ENCODE data around the gene APBB2. TPM values are rescaled to one million over a fixed set of nuclear protein-coding genes. Genes with fewer than 3 reads are reported as not detected.
"Not testable (repeated sequence)": the region's sequence is repeated elsewhere in the genome, so short reads cannot be mapped to it uniquely, and the experiment has no call there.

Gene APBB2
- total and polyA plus RNA-seq, 9 donors, result 27.3 to 50.6 (median 36.8) TPM

DNA sequence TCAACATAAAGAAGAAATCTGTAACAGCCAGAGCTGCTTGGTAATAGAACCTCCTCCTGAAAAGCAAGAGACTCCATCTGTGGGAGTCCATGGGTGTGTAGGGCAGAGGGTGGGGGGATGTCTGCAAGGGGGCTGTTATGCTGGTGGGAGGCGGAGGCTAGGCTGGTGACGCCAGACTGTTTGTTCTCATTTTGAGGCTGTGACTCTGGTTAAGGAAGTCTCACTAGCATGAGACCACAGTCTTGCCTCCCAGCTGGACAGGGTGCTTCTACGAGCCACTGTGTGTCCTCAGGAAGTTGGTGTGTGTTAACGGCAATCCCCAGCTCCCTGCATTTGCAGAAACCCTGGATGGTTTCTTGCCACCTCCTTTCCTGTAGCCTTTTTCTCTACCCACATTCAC lies 384.8 kb downstream of the APBB2 start:
- H3K4me1 ChIP-seq (ENCODE audit: control insufficient read depth, insufficient read depth, low read length), result no peaks in the 10 kb centered on the region
- H3K27ac ChIP-seq (ENCODE audit: low read length), result no peak overlapping the region
- peak; percentile 27 for DNase-seq
- no peaks in the 10 kb centered on the region for H3K27me3 ChIP-seq (ENCODE audit: control insufficient read depth, insufficient read depth, low read length)
- no CpG with 5 or more reads among the region's 4 CpGs for WGBS (ENCODE audit: insufficient coverage)
- H3K36me3 ChIP-seq (ENCODE audit: control insufficient read depth, insufficient read depth, low read length), result peaks cover 55% of the 10 kb centered on the region
- no peak overlapping the region for H3K4me3 ChIP-seq (ENCODE audit: low read length)
- no peaks in the 10 kb centered on the region for H3K9me3 ChIP-seq (replicated peaks; ENCODE audit: control insufficient read depth, low read depth, low read length)

DNA sequence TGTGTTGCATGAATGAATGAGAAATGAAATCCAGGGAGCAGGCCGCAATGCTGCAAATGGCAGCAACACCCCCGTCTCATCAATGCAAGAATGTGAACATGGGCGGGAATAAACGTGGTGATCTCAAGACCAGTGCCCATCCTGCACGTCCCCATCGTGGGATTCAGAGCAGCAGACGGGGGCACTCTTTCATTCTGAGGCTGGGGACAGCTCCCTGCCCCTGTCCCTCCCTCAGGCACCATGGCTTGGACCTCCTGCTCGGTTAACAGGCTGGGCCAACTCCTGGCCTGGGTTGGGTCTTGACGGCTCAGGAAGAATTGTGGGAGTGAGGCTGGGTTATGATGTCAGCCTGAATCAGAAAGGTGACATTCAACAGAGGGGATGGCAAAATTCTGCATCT lies 385.7 kb downstream of the APBB2 start:
- WGBS (ENCODE audit: insufficient coverage), result 95% methylated on average over 7 of the region's 9 CpGs
- Histone ChIP-seq H3K4me1 (ENCODE audit: control insufficient read depth, insufficient read depth, low read length) (no peaks in the 10 kb centered on the region), H3K27ac (ENCODE audit: low read length) (no peak overlapping the region), H3K36me3 (ENCODE audit: control insufficient read depth, insufficient read depth, low read length) (peaks cover 49% of the 10 kb centered on the region), H3K27me3 (ENCODE audit: control insufficient read depth, insufficient read depth, low read length) (no peaks in the 10 kb centered on the region), H3K4me3 (ENCODE audit: low read length) (no peak overlapping the region), H3K9me3 (replicated peaks; ENCODE audit: control insufficient read depth, low read depth, low read length) (no peaks in the 10 kb centered on the region)
- DNase-seq, result no peak

GRCh38 chr4:40827758-40828157 lies 386.6 kb downstream of the APBB2 start:
- no peak for DNase-seq
- Histone ChIP-seq H3K36me3 (ENCODE audit: control insufficient read depth, insufficient read depth, low read length) (peaks cover 54% of the 10 kb centered on the region), H3K9me3 (replicated peaks; ENCODE audit: control insufficient read depth, low read depth, low read length) (no peaks in the 10 kb centered on the region), H3K4me1 (ENCODE audit: control insufficient read depth, insufficient read depth, low read length) (no peaks in the 10 kb centered on the region), H3K4me3 (ENCODE audit: low read length) (no peak overlapping the region), H3K27me3 (ENCODE audit: control insufficient read depth, insufficient read depth, low read length) (no peaks in the 10 kb centered on the region), H3K27ac (ENCODE audit: low read length) (no peak overlapping the region)
- 97% methylated on average over 3 of the region's 6 CpGs for WGBS (ENCODE audit: insufficient coverage)

GRCh38 chr4:40826821-40827220 lies 387.5 kb downstream of the APBB2 start:
- Histone ChIP-seq H3K4me3 (ENCODE audit: low read length) (no peak overlapping the region), H3K4me1 (ENCODE audit: control insufficient read depth, insufficient read depth, low read length) (no peaks in the 10 kb centered on the region), H3K9me3 (replicated peaks; ENCODE audit: control insufficient read depth, low read depth, low read length) (no peaks in the 10 kb centered on the region), H3K27ac (ENCODE audit: low read length) (no peak overlapping the region), H3K27me3 (ENCODE audit: control insufficient read depth, insufficient read depth, low read length) (no peaks in the 10 kb centered on the region), H3K36me3 (ENCODE audit: control insufficient read depth, insufficient read depth, low read length) (peaks cover 59% of the 10 kb centered on the region)
- no peak for DNase-seq
- WGBS (ENCODE audit: insufficient coverage), result 94% methylated on average over 4 of the region's 5 CpGs

DNA sequence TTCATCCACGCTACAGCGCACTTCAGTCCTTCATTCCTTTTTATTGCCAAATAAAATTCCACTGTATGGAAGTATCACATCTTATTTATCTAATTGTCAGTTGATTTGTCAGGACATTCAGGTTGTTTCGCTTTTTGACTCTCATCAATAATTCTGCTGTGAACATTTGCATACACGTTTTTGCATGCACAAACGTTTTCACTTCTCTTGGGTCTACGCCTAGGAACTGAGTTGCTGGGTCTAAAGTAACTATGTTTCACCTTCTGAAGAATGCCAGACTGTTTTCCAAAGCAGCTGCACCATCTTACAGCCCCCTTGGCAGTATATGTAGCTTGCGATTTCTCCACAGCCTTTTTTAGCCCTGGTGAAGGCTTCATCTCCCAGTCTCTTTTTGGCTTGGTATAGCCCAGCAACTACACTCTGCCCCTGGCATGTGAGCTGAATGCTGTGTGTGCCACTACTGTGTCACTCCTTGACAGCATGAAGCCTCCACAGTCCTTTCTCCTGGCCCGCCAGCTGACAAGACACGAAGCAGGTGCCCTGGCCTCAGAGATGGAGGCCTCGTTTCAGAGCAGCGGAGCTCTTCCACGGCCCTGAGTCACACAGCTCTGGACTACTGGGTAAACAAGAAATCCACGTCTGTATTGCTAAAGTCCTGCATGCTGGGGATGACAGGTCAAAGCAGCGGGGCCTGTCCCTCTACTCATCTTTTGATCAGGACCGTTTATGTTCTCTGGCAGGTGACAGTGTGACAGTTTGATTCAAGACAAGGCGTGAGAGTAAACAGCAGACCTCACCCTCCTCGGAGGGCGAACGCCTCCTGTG lies 389.1 kb downstream of the APBB2 start:
- 79% methylated on average over 15 of the region's 19 CpGs for WGBS (ENCODE audit: insufficient coverage)
- DNase-seq, result no peak
- H3K9me3 ChIP-seq (replicated peaks; ENCODE audit: control insufficient read depth, low read depth, low read length), result no peaks in the 10 kb centered on the region
- peaks cover 65% of the 10 kb centered on the region for H3K36me3 ChIP-seq (ENCODE audit: control insufficient read depth, insufficient read depth, low read length)
- no peak overlapping the region for H3K27ac ChIP-seq (ENCODE audit: low read length)
- no peaks in the 10 kb centered on the region for H3K4me1 ChIP-seq (ENCODE audit: control insufficient read depth, insufficient read depth, low read length)
- H3K4me3 ChIP-seq (ENCODE audit: low read length), result no peak overlapping the region
- H3K27me3 ChIP-seq (ENCODE audit: control insufficient read depth, insufficient read depth, low read length), result no peaks in the 10 kb centered on the region

- WGBS (ENCODE audit: insufficient coverage), result 89% methylated on average over 6 of the region's 8 CpGs
- peaks cover 44% of the 10 kb centered on the region for H3K36me3 ChIP-seq (ENCODE audit: control insufficient read depth, insufficient read depth, low read length)
- no peaks in the 10 kb centered on the region for H3K9me3 ChIP-seq (replicated peaks; ENCODE audit: control insufficient read depth, low read depth, low read length)
- DNase-seq, result no peak
- no peak overlapping the region for H3K27ac ChIP-seq (ENCODE audit: low read length)
- H3K27me3 ChIP-seq (ENCODE audit: control insufficient read depth, insufficient read depth, low read length), result no peaks in the 10 kb centered on the region
- H3K4me3 ChIP-seq (ENCODE audit: low read length), result no peak overlapping the region
- H3K4me1 ChIP-seq (ENCODE audit: control insufficient read depth, insufficient read depth, low read length), result no peaks in the 10 kb centered on the region
These were observed 391.7 kb downstream of the APBB2 start for GRCh38 chr4:40822420-40823166.

DNA sequence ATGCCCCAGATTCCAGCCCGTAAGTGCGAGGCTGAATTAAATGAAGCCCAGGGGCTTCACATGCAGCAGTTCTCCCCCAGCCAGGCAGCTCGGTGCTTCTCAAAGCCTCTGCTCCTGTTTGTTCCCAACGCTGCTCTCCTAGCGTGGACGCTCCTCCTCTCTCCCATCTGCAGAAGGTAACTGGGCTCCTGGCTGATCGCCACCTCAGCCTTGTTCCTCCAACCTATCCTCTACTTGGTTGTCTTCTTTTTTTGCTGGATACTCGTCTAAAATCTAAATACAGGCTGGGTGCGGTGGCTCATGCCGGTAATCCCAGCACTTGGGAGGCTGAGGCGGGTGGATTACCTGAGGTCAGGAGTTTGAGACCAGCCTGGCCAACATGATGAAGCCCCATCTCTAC lies 394.2 kb downstream of the APBB2 start:
- Histone ChIP-seq H3K4me1 (ENCODE audit: control insufficient read depth, insufficient read depth, low read length) (no peaks in the 10 kb centered on the region), H3K9me3 (replicated peaks; ENCODE audit: control insufficient read depth, low read depth, low read length) (no peaks in the 10 kb centered on the region), H3K4me3 (ENCODE audit: low read length) (no peak overlapping the region), H3K36me3 (ENCODE audit: control insufficient read depth, insufficient read depth, low read length) (peaks cover 42% of the 10 kb centered on the region), H3K27me3 (ENCODE audit: control insufficient read depth, insufficient read depth, low read length) (no peaks in the 10 kb centered on the region), H3K27ac (ENCODE audit: low read length) (no peak overlapping the region)
- 87% methylated on average over 7 of the region's 11 CpGs for WGBS (ENCODE audit: insufficient coverage)
- no peak for DNase-seq

DNA sequence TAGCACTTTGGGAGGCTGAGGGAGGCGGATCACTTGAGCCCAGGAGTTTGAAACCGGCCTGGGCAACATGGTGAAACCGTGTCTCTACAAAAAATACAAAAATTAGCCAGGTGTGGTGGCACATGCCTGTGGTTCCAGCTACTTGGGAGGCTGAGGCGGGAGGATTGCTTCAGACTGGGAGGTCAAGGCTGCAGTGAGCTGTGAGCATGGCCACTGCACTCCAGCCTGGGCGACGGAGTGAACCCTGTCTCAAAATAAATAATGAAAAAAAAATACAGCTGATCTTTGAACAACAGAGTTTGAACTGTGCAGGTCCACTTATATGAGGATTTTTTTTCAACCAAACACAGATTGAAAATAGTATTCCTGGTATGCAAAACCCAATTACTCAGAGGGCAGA lies 397.2 kb downstream of the APBB2 start:
- WGBS (ENCODE audit: insufficient coverage), result 90% methylated on average over 4 of the region's 6 CpGs
- H3K9me3 ChIP-seq (replicated peaks; ENCODE audit: control insufficient read depth, low read depth, low read length); DNase-seq; H3K4me1 ChIP-seq (ENCODE audit: control insufficient read depth, insufficient read depth, low read length); H3K4me3 ChIP-seq (ENCODE audit: low read length); H3K27ac ChIP-seq (ENCODE audit: low read length); H3K27me3 ChIP-seq (ENCODE audit: control insufficient read depth, insufficient read depth, low read length): not testable (repeated sequence)
- H3K36me3 ChIP-seq (ENCODE audit: control insufficient read depth, insufficient read depth, low read length), result peaks cover 35% of the 10 kb centered on the region

- Histone ChIP-seq H3K4me1 (ENCODE audit: control insufficient read depth, insufficient read depth, low read length) (no peaks in the 10 kb centered on the region), H3K27me3 (ENCODE audit: control insufficient read depth, insufficient read depth, low read length) (no peaks in the 10 kb centered on the region), H3K9me3 (replicated peaks; ENCODE audit: control insufficient read depth, low read depth, low read length) (no peaks in the 10 kb centered on the region), H3K27ac (ENCODE audit: low read length) (no peak overlapping the region), H3K36me3 (ENCODE audit: control insufficient read depth, insufficient read depth, low read length) (peaks cover 24% of the 10 kb centered on the region), H3K4me3 (ENCODE audit: low read length) (no peak overlapping the region)
- 100% methylated on average over 1 of the region's 2 CpGs for WGBS (ENCODE audit: insufficient coverage)
- DNase-seq, result no peak
These were observed 401.5 kb downstream of the APBB2 start for GRCh38 chr4:40812856-40813255.

GRCh38 chr4:40812386-40812785 lies 402.0 kb downstream of the APBB2 start:
- 93% methylated on average over 7 of the region's 8 CpGs for WGBS (ENCODE audit: insufficient coverage)
- peaks cover 23% of the 10 kb centered on the region for H3K36me3 ChIP-seq (ENCODE audit: control insufficient read depth, insufficient read depth, low read length)
- no peak for DNase-seq
- no peaks in the 10 kb centered on the region for H3K4me1 ChIP-seq (ENCODE audit: control insufficient read depth, insufficient read depth, low read length)
- H3K27ac ChIP-seq (ENCODE audit: low read length), result no peak overlapping the region
- H3K9me3 ChIP-seq (replicated peaks; ENCODE audit: control insufficient read depth, low read depth, low read length), result no peaks in the 10 kb centered on the region
- H3K4me3 ChIP-seq (ENCODE audit: low read length), result no peak overlapping the region
- H3K27me3 ChIP-seq (ENCODE audit: control insufficient read depth, insufficient read depth, low read length), result no peaks in the 10 kb centered on the region

Measured in muscle of leg (tissue), 11 donors.